Hippocampal formation (tissue), 2 donors: ENCODE results near the gene RALA.
A peak's percentile ranks its signal among the peaks of the same experiment; 100 is the strongest.

ENCODE experiments used
- DNase-seq, 2 donors: peaks; one replicate each; lab custom pipeline; 2025; lab: John Stamatoyannopoulos, UW

Gene RALA

GRCh38 chr7:39623047-39623731 lies at the start of gene RALA:
Gene RALA, plus strand, starts transcription at chr7:39623572. Its CDS starts 63,096 bp downstream, at chr7:39686668.
- DNase-seq: peak; percentile 89 to 93

- DNase-seq: no peak
Observed at GRCh38 chr7:39574673-39575349, 48.6 kb upstream of the RALA start.

- DNase-seq: no peak
Observed at GRCh38 chr7:39577229-39577874, 46.0 kb upstream of the RALA start.

GRCh38 chr7:39580149-39580874 lies 43.1 kb upstream of the RALA start:
- peak; percentile 76 to 88 for DNase-seq

- no peak for DNase-seq
Observed at GRCh38 chr7:39582536-39582935, 40.8 kb upstream of the RALA start.

- DNase-seq: no peak
Observed at GRCh38 chr7:39583539-39583938, 39.8 kb upstream of the RALA start.

- no peak for DNase-seq
Observed at GRCh38 chr7:39587393-39587792, 36.0 kb upstream of the RALA start.

- DNase-seq: no peak
Observed at GRCh38 chr7:39588416-39588815, 35.0 kb upstream of the RALA start.

GRCh38 chr7:39589323-39590111 lies 33.9 kb upstream of the RALA start:
- no peak for DNase-seq

- DNase-seq: no peak
Observed at GRCh38 chr7:39592586-39592985, 30.8 kb upstream of the RALA start.

- peak in 1 of 2 donors; percentile 43 for DNase-seq
Observed at GRCh38 chr7:39594988-39595620, 28.3 kb upstream of the RALA start.

- no peak for DNase-seq
Observed at GRCh38 chr7:39602351-39602750, 21.0 kb upstream of the RALA start.

- DNase-seq: no peak
Observed at GRCh38 chr7:39603924-39604323, 19.4 kb upstream of the RALA start.

- no peak for DNase-seq
Observed at GRCh38 chr7:39605087-39605486, 18.3 kb upstream of the RALA start.

GRCh38 chr7:39606352-39606751 lies 17.0 kb upstream of the RALA start:
- DNase-seq: no peak

- DNase-seq: no peak
Observed at GRCh38 chr7:39606941-39607340, 16.4 kb upstream of the RALA start.

- no peak for DNase-seq
Observed at GRCh38 chr7:39607865-39608264, 15.5 kb upstream of the RALA start.

GRCh38 chr7:39608278-39608677 lies 15.1 kb upstream of the RALA start:
- no peak for DNase-seq

GRCh38 chr7:39609113-39609934 lies 14.0 kb upstream of the RALA start:
- no peak for DNase-seq

GRCh38 chr7:39609935-39610263 lies 13.5 kb upstream of the RALA start:
- no peak for DNase-seq
